GM21619 (cell line): ENCODE data around the gene ULK2.
"Not testable (repeated sequence)": the region's sequence is repeated elsewhere in the genome, so short reads cannot be mapped to it uniquely, and the experiment has no call there.

Experiments
- ATAC-seq: cut with Tn5 transposase; IDR thresholded peaks from one replicate; pipeline ENCODE4 v1.9.1; 2021; ENCODE audit not compliant: unreplicated experiment

The ULK2 gene

GRCh38 chr17:19768046-19768782, 99.5 kb downstream of the ULK2 start:
- peak; percentile 48 for ATAC-seq

GRCh38 chr17:19766421-19767270, 101.1 kb downstream of the ULK2 start:
- peak; percentile 54 for ATAC-seq

GRCh38 chr17:19766016-19766415, 101.7 kb downstream of the ULK2 start:
- no peak for ATAC-seq

- not testable (repeated sequence) for ATAC-seq
Observed at GRCh38 chr17:19763991-19764390, 103.7 kb downstream of the ULK2 start.

GRCh38 chr17:19763416-19763815, 104.3 kb downstream of the ULK2 start:
- ATAC-seq, result no peak

GRCh38 chr17:19762515-19762961, 105.2 kb downstream of the ULK2 start:
- ATAC-seq, result no peak

- ATAC-seq, result no peak
Observed at GRCh38 chr17:19760746-19761145, 107.0 kb downstream of the ULK2 start.

- no peak for ATAC-seq
Observed at GRCh38 chr17:19759568-19760549, 107.9 kb downstream of the ULK2 start.

- ATAC-seq, result no peak
Observed at GRCh38 chr17:19757536-19758180, 110.1 kb downstream of the ULK2 start.

GRCh38 chr17:19756546-19756945, 111.2 kb downstream of the ULK2 start:
- ATAC-seq, result no peak

- ATAC-seq, result no peak
Observed at GRCh38 chr17:19755821-19756510, 111.8 kb downstream of the ULK2 start.

- ATAC-seq, result no peak
Observed at GRCh38 chr17:19755392-19755791, 112.3 kb downstream of the ULK2 start.

GRCh38 chr17:19753661-19754463, 113.9 kb downstream of the ULK2 start:
- ATAC-seq, result no peak

GRCh38 chr17:19753051-19753509, 114.7 kb downstream of the ULK2 start:
- ATAC-seq, result no peak

GRCh38 chr17:19752216-19753050, 115.3 kb downstream of the ULK2 start:
- no peak for ATAC-seq

GRCh38 chr17:19750835-19751234, 116.9 kb downstream of the ULK2 start:
- no peak for ATAC-seq

GRCh38 chr17:19750020-19750572, 117.6 kb downstream of the ULK2 start:
- no peak for ATAC-seq

GRCh38 chr17:19748807-19749193, 118.9 kb downstream of the ULK2 start:
- no peak for ATAC-seq
